Measurements from ENCODE around the gene RHOBTB3. TPM values are rescaled to one million over a fixed set of nuclear protein-coding genes. Genes with fewer than 3 reads are reported as not detected.
"Not testable (repeated sequence)": the region's sequence is repeated elsewhere in the genome, so short reads cannot be mapped to it uniquely, and the experiment has no call there.

Gene RHOBTB3
- total and polyA plus RNA-seq, 10 of the 15 experiments (the other 5 are each of a cell fraction or from before 2014, with no cell fraction given), result 3.6 to 42.8 (median 8.4) TPM

DNA sequence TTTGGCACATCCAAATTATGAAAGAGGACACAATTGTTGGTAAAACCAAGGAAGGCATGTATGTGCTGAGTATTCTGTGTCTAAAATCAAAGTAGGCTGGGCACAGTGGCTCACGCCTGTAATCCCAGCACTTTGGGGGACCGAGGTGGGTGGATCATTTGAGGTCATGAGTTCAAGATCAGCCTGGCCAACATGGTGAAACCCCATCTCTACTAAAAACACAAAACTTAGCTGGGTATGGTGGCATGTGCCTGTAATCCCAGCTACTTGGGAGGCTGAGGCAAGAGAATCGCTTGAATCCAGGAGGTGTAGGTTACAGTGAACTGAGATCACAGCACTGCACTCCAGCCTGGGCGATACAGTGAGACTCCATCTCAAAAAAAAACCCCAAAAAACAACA, 105.8 kb downstream of the RHOBTB3 start:
- ChIA-PET CTCF (interaction anchor here (0.9 to 17.6 kb wide), 12 partner anchors 8 to 759 kb away, joined by 3 to 653 read pairs (median 8); partner anchors contain the start of gene GLRX), POLR2A (interaction anchor here (0.8 to 4.1 kb wide), 6 partner anchors 14 to 190 kb away, joined by 4 to 43 read pairs (median 14); partner anchors contain the start of genes GLRX and RFESD), RAD21 (ENCODE audit: unreplicated experiment) (interaction anchor here (0.7 to 11.7 kb wide), 10 partner anchors 10 to 192 kb away, joined by 3 to 186 read pairs (median 5); partner anchors contain the start of gene GLRX), SMC1A (ENCODE audit: uncharacterized antibody, unreplicated experiment) (interaction anchor here (0.6 to 21.9 kb wide), 13 partner anchors 11 to 192 kb away, joined by 3 to 622 read pairs (median 5); partner anchors contain the start of genes GLRX and RFESD)
- H3K36me3 ChIP-seq (ENCODE audit: control insufficient read depth in 2 of 2, insufficient read depth in 2 of 2, low read length in 1 of 2); BruUV-seq (replicated peaks); H3K27ac ChIP-seq (ENCODE audit: control insufficient read depth, insufficient read depth); ATAC-seq; H2AFZ ChIP-seq (ENCODE audit: control insufficient read depth, low read depth, low read length); FAIRE-seq; H3K4me2 ChIP-seq (ENCODE audit: control insufficient read depth, insufficient read depth); in situ Hi-C loops (cut with MboI); H3K27me3 ChIP-seq (replicated peaks in 1 of 2; ENCODE audit: control insufficient read depth in 2 of 2, insufficient read depth in 2 of 2, low read length in 1 of 2); DNase-seq (ENCODE audit: low read depth, low spot score); H3K9ac ChIP-seq (ENCODE audit: control insufficient read depth, insufficient read depth, low read length); H3K9me3 ChIP-seq (replicated peaks; ENCODE audit: control insufficient read depth, insufficient read depth, low read length); H4K20me1 ChIP-seq (ENCODE audit: control insufficient read depth, insufficient read depth); H3K79me2 ChIP-seq (ENCODE audit: control insufficient read depth, insufficient read depth, low read length): not testable (repeated sequence)
- 95% methylated on average over 4 of the region's 4 CpGs for WGBS (ENCODE audit: insufficient coverage, insufficient replicate concordance, low lambda C conversion rate, missing lambda C conversion rate)
- intact Hi-C loops (cut with micrococcal nuclease; ENCODE audit: unreplicated experiment), result loop anchor here (5.0 kb wide), 1 partner anchor 105 kb away; the partner anchor contains the start of gene RHOBTB3
- Histone ChIP-seq H3K4me1 (ENCODE audit: control insufficient read depth, insufficient read depth, low read length) (peaks cover 30% of the 10 kb centered on the region), H3K4me3 (peak overlapping the region; percentile 72; the same call in 1 of the 2 replicates)

DNA sequence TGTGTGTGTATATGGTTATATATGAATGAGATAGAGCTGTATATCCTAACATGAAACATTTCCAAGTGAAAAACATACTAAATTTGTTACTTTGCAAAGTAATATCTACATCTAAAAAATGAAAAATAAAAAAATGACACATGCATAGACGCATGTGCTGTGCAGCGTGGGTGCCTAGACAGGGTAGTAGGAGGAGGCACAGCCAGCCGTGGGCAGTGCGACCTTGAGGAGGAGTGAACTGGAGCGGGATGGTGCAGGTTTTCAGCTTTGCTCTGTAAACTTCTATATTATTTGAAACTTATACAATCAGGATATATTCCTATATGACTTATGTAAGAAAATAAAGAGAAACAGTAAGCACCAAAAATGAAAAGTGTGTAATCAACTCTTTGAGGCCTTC, 106.4 kb downstream of the RHOBTB3 start:
- no peak for TF ChIP-seq SRF (IDR thresholded peaks at IDR 0.05; ENCODE audit: low read depth in 2 of 2, low read length in 2 of 2)
- no peak for TF ChIP-seq KDM1A (IDR thresholded peaks at IDR 0.05; ENCODE audit: borderline replicate concordance)
- TF ChIP-seq ZNF217 (IDR thresholded peaks at IDR 0.05), result no peak
- TF ChIP-seq, protein P1, sequence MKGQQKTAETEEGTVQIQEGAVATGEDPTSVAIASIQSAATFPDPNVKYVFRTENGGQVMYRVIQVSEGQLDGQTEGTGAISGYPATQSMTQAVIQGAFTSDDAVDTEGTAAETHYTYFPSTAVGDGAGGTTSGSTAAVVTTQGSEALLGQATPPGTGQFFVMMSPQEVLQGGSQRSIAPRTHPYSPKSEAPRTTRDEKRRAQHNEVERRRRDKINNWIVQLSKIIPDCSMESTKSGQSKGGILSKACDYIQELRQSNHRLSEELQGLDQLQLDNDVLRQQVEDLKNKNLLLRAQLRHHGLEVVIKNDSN (IDR thresholded peaks at IDR 0.05; ENCODE audit: borderline replicate concordance, extremely low read length, insufficient read depth, low read depth, low read length), result no peak
- TF ChIP-seq, protein P2, sequence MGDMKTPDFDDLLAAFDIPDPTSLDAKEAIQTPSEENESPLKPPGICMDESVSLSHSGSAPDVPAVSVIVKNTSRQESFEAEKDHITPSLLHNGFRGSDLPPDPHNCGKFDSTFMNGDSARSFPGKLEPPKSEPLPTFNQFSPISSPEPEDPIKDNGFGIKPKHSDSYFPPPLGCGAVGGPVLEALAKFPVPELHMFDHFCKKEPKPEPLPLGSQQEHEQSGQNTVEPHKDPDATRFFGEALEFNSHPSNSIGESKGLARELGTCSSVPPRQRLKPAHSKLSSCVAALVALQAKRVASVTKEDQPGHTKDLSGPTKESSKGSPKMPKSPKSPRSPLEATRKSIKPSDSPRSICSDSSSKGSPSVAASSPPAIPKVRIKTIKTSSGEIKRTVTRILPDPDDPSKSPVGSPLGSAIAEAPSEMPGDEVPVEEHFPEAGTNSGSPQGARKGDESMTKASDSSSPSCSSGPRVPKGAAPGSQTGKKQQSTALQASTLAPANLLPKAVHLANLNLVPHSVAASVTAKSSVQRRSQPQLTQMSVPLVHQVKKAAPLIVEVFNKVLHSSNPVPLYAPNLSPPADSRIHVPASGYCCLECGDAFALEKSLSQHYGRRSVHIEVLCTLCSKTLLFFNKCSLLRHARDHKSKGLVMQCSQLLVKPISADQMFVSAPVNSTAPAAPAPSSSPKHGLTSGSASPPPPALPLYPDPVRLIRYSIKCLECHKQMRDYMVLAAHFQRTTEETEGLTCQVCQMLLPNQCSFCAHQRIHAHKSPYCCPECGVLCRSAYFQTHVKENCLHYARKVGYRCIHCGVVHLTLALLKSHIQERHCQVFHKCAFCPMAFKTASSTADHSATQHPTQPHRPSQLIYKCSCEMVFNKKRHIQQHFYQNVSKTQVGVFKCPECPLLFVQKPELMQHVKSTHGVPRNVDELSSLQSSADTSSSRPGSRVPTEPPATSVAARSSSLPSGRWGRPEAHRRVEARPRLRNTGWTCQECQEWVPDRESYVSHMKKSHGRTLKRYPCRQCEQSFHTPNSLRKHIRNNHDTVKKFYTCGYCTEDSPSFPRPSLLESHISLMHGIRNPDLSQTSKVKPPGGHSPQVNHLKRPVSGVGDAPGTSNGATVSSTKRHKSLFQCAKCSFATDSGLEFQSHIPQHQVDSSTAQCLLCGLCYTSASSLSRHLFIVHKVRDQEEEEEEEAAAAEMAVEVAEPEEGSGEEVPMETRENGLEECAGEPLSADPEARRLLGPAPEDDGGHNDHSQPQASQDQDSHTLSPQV (IDR thresholded peaks at IDR 0.05), result no peak
- no peak for TF ChIP-seq NR2C1 (IDR thresholded peaks at IDR 0.05)
- TF ChIP-seq RCOR1 (conservative IDR thresholded peaks at IDR 0.05; ENCODE audit: low read depth, low read length), result no peak
- H3K27ac ChIP-seq (ENCODE audit: control insufficient read depth, insufficient read depth), result no peak overlapping the region
- no peak overlapping the region for H3K4me2 ChIP-seq (ENCODE audit: control insufficient read depth, insufficient read depth)
- no peaks in the 10 kb centered on the region for H4K20me1 ChIP-seq (ENCODE audit: control insufficient read depth, insufficient read depth)
- FAIRE-seq, result no peak
- ChIA-PET POLR2A (interaction anchor here (0.7 to 4.1 kb wide), 5 partner anchors 14 to 96 kb away, joined by 3 to 43 read pairs (median 6); partner anchors contain the start of gene GLRX), RAD21 (ENCODE audit: unreplicated experiment) (interaction anchor here (1.6 to 11.7 kb wide), 3 partner anchors 17 to 190 kb away, joined by 7 to 186 read pairs (median 19); partner anchors contain the start of gene GLRX), CTCF (interaction anchor here (1.2 to 17.6 kb wide), 8 partner anchors 8 to 758 kb away, joined by 3 to 653 read pairs (median 11); partner anchors contain the start of gene GLRX), SMC1A (ENCODE audit: uncharacterized antibody, unreplicated experiment) (interaction anchor here (0.7 to 21.9 kb wide), 10 partner anchors 9 to 191 kb away, joined by 3 to 622 read pairs (median 7); partner anchors contain the start of genes GLRX and RFESD)
- intact Hi-C loops (cut with micrococcal nuclease; ENCODE audit: unreplicated experiment), result loop anchor here (5.0 kb wide), 1 partner anchor 105 kb away; the partner anchor contains the start of gene RHOBTB3
- H3K4me3 ChIP-seq, result no peak overlapping the region
- no peaks in the 10 kb centered on the region for H3K27me3 ChIP-seq (replicated peaks in 1 of 2; ENCODE audit: control insufficient read depth in 2 of 2, insufficient read depth in 2 of 2, low read length in 1 of 2)
- no peaks in the 10 kb centered on the region for H3K9me3 ChIP-seq (replicated peaks; ENCODE audit: control insufficient read depth, insufficient read depth, low read length)
- no peak for ATAC-seq
- no peaks in the 10 kb centered on the region for H3K36me3 ChIP-seq (ENCODE audit: control insufficient read depth in 2 of 2, insufficient read depth in 2 of 2, low read length in 1 of 2)
- no TSS peak for BruUV-seq (replicated peaks)
- no peak overlapping the region for H3K9ac ChIP-seq (ENCODE audit: control insufficient read depth, insufficient read depth, low read length)
- DNase-seq (ENCODE audit: low read depth, low spot score), result no peak
- WGBS (ENCODE audit: insufficient coverage, insufficient replicate concordance, low lambda C conversion rate, missing lambda C conversion rate), result 94% methylated on average over 5 of the region's 5 CpGs
- H3K4me1 ChIP-seq (ENCODE audit: control insufficient read depth, insufficient read depth, low read length), result peaks cover 33% of the 10 kb centered on the region
- no peak overlapping the region for H2AFZ ChIP-seq (ENCODE audit: control insufficient read depth, low read depth, low read length)
- in situ Hi-C loops (cut with MboI), result no loop called here
- H3K79me2 ChIP-seq (ENCODE audit: control insufficient read depth, insufficient read depth, low read length), result peaks cover 4% of the 10 kb centered on the region
